GM21423 (cell line): ENCODE data around the gene SOX6.

Experiments used
- ATAC-seq: cut with Tn5 transposase; IDR thresholded peaks from one replicate; pipeline ENCODE4 v1.9.1; 2021; ENCODE audit warnings: mild to moderate bottlenecking, moderate library complexity; ENCODE audit not compliant: unreplicated experiment

Gene SOX6

GRCh38 chr11:15970506-15971214 is 385.7 kb downstream of the SOX6 start:
- ATAC-seq: no peak

- no peak for ATAC-seq
These were observed 386.5 kb downstream of the SOX6 start for GRCh38 chr11:15969701-15970329.

GRCh38 chr11:15969281-15969680 is 387.1 kb downstream of the SOX6 start:
- peak; percentile 80 for ATAC-seq

GRCh38 chr11:15968461-15969130 is 387.8 kb downstream of the SOX6 start:
- ATAC-seq: no peak

- ATAC-seq: no peak
These were observed 388.4 kb downstream of the SOX6 start for GRCh38 chr11:15967966-15968365.

- ATAC-seq: no peak
These were observed 389.2 kb downstream of the SOX6 start for GRCh38 chr11:15967166-15967565.

- ATAC-seq: no peak
These were observed 390.6 kb downstream of the SOX6 start for GRCh38 chr11:15965562-15966250.

- no peak for ATAC-seq
These were observed 393.1 kb downstream of the SOX6 start for GRCh38 chr11:15963266-15963665.

- ATAC-seq: no peak
These were observed 397.4 kb downstream of the SOX6 start for GRCh38 chr11:15958910-15959309.

GRCh38 chr11:15957234-15957633 is 399.1 kb downstream of the SOX6 start:
- ATAC-seq: no peak

- ATAC-seq: no peak
These were observed 400.0 kb downstream of the SOX6 start for GRCh38 chr11:15956302-15956701.

GRCh38 chr11:15955595-15955994 is 400.8 kb downstream of the SOX6 start:
- ATAC-seq: no peak

- no peak for ATAC-seq
These were observed 408.4 kb downstream of the SOX6 start for GRCh38 chr11:15947681-15948648.

GRCh38 chr11:15945726-15946125 is 410.6 kb downstream of the SOX6 start:
- ATAC-seq: no peak

GRCh38 chr11:15944460-15944859 is 411.9 kb downstream of the SOX6 start:
- no peak for ATAC-seq

- ATAC-seq: no peak
These were observed 412.7 kb downstream of the SOX6 start for GRCh38 chr11:15943418-15944197.

GRCh38 chr11:15942936-15943335 is 413.4 kb downstream of the SOX6 start:
- ATAC-seq: no peak

- ATAC-seq: no peak
These were observed 414.2 kb downstream of the SOX6 start for GRCh38 chr11:15942126-15942525.

GRCh38 chr11:15941206-15941770 is 415.1 kb downstream of the SOX6 start:
- no peak for ATAC-seq
